Lower leg skin (tissue), 3 donors: ENCODE results near the gene HOPX.

Experiments
- CTCF ChIP-seq, 3 donors: fragments of 450-650 bp; IDR thresholded peaks; one replicate each; pipeline ENCODE4 v1.5.1; 2016; ENCODE audit warnings: antibody characterized with exemption in 3 of 3, mild to moderate bottlenecking in 3 of 3, moderate library complexity in 2 of 3
- POLR2A ChIP-seq, 2 donors: fragments of 450-650 bp; IDR thresholded peaks; one replicate each; pipeline ENCODE4 v1.6.1; 2016 to 2017; ENCODE audit warnings: antibody characterized with exemption in 2 of 2, mild to moderate bottlenecking in 1 of 2, moderate library complexity in 1 of 2

- TF ChIP-seq CTCF (IDR thresholded peaks at IDR 0.05), result no peak
- no peak for TF ChIP-seq POLR2A (IDR thresholded peaks at IDR 0.05)
Observed at GRCh38 chr4:56728512-56728911, 47.4 kb upstream of the HOPX start.
